GM21367 (cell line): ENCODE results near the gene PRTFDC1.
A peak's percentile ranks its signal among the peaks of the same experiment; 100 is the strongest.
"Not testable (repeated sequence)": the region's sequence is repeated elsewhere in the genome, so short reads cannot be mapped to it uniquely, and the experiment has no call there.

Experiments
- ATAC-seq: cut with Tn5 transposase; IDR thresholded peaks from one replicate; pipeline ENCODE4 v1.9.1; 2021; ENCODE audit not compliant: unreplicated experiment

Gene PRTFDC1

GRCh38 chr10:24952143-24952706, at the start of gene PRTFDC1:
PRTFDC1 (minus strand) TSS chr10:24952606; CDS start chr10:24952575, 31 bp downstream.
- ATAC-seq: peak; percentile 8

GRCh38 chr10:24998044-24998443, 45.6 kb upstream of the PRTFDC1 start:
- ATAC-seq: no peak

GRCh38 chr10:24995072-24995471, 42.7 kb upstream of the PRTFDC1 start:
- ATAC-seq: no peak

GRCh38 chr10:24993237-24993958, 41.0 kb upstream of the PRTFDC1 start:
- no peak for ATAC-seq

- no peak for ATAC-seq
Observed at GRCh38 chr10:24992512-24993133, 40.2 kb upstream of the PRTFDC1 start.

GRCh38 chr10:24991298-24991697, 38.9 kb upstream of the PRTFDC1 start:
- no peak for ATAC-seq

GRCh38 chr10:24989867-24990266, 37.5 kb upstream of the PRTFDC1 start:
- ATAC-seq: no peak

- ATAC-seq: no peak
Observed at GRCh38 chr10:24988831-24989640, 36.6 kb upstream of the PRTFDC1 start.

- no peak for ATAC-seq
Observed at GRCh38 chr10:24984906-24985305, 32.5 kb upstream of the PRTFDC1 start.

- ATAC-seq: no peak
Observed at GRCh38 chr10:24983946-24984345, 31.5 kb upstream of the PRTFDC1 start.

- no peak for ATAC-seq
Observed at GRCh38 chr10:24983130-24983529, 30.7 kb upstream of the PRTFDC1 start.

- ATAC-seq: no peak
Observed at GRCh38 chr10:24982319-24983112, 30.1 kb upstream of the PRTFDC1 start.

GRCh38 chr10:24981161-24981710, 28.8 kb upstream of the PRTFDC1 start:
- no peak for ATAC-seq

- no peak for ATAC-seq
Observed at GRCh38 chr10:24979685-24980084, 27.3 kb upstream of the PRTFDC1 start.

GRCh38 chr10:24974976-24975375, 22.6 kb upstream of the PRTFDC1 start:
- no peak for ATAC-seq

GRCh38 chr10:24973163-24973562, 20.8 kb upstream of the PRTFDC1 start:
- no peak for ATAC-seq

GRCh38 chr10:24971374-24971773, 19.0 kb upstream of the PRTFDC1 start:
- no peak for ATAC-seq

- ATAC-seq: no peak
Observed at GRCh38 chr10:24969841-24970281, 17.5 kb upstream of the PRTFDC1 start.

GRCh38 chr10:24968951-24969350, 16.5 kb upstream of the PRTFDC1 start:
- not testable (repeated sequence) for ATAC-seq

- no peak for ATAC-seq
Observed at GRCh38 chr10:24968349-24968748, 15.9 kb upstream of the PRTFDC1 start.
